Stimulated activated CD4-positive, alpha-beta T cell treated with anti-CD3 and anti-CD28 coated beads, Interleukin-4, amount 100 ng/mL, for 1 hour (primary cell): Measurements from ENCODE around the gene ST3GAL2.
A peak's percentile ranks its signal among the peaks of the same experiment; 100 is the strongest.
"Not testable (repeated sequence)": the region's sequence is repeated elsewhere in the genome, so short reads cannot be mapped to it uniquely, and the experiment has no call there.

Experiments used
- DNase-seq: peaks from one replicate; pipeline ENCODE4 v3.0.0-alpha.2; 2020

ST3GAL2 gene

GRCh38 chr16:70380919-70381603 is 57.8 kb downstream of the ST3GAL2 start:
- peak; percentile 95 for DNase-seq

- DNase-seq, result peak; percentile 79
These were observed 58.5 kb downstream of the ST3GAL2 start for GRCh38 chr16:70380248-70380918.

GRCh38 chr16:70378869-70379493 is 59.9 kb downstream of the ST3GAL2 start:
- no peak for DNase-seq

GRCh38 chr16:70377782-70378181 is 61.1 kb downstream of the ST3GAL2 start:
- DNase-seq, result no peak

GRCh38 chr16:70375636-70376611 is 63.0 kb downstream of the ST3GAL2 start:
- no peak for DNase-seq

- no peak for DNase-seq
These were observed 64.7 kb downstream of the ST3GAL2 start for GRCh38 chr16:70374213-70374612.

GRCh38 chr16:70372921-70373728 is 65.8 kb downstream of the ST3GAL2 start:
- DNase-seq, result no peak

- no peak for DNase-seq
These were observed 68.0 kb downstream of the ST3GAL2 start for GRCh38 chr16:70370924-70371323.

- DNase-seq, result peak; percentile 37
These were observed 68.8 kb downstream of the ST3GAL2 start for GRCh38 chr16:70370145-70370544.

GRCh38 chr16:70364399-70364798 is 74.5 kb downstream of the ST3GAL2 start:
- DNase-seq, result no peak

GRCh38 chr16:70359552-70359951 is 79.3 kb downstream of the ST3GAL2 start:
- DNase-seq, result no peak

GRCh38 chr16:70349783-70350182 is 89.1 kb downstream of the ST3GAL2 start:
- no peak for DNase-seq

- no peak for DNase-seq
These were observed 89.9 kb downstream of the ST3GAL2 start for GRCh38 chr16:70348991-70349390.

GRCh38 chr16:70345840-70346239 is 93.1 kb downstream of the ST3GAL2 start:
- DNase-seq, result no peak

- no peak for DNase-seq
These were observed 96.9 kb downstream of the ST3GAL2 start for GRCh38 chr16:70342016-70342415.

GRCh38 chr16:70341600-70341999 is 97.3 kb downstream of the ST3GAL2 start:
- no peak for DNase-seq

GRCh38 chr16:70337814-70338213 is 101.1 kb downstream of the ST3GAL2 start:
- DNase-seq, result no peak

- DNase-seq, result not testable (repeated sequence)
These were observed 106.2 kb downstream of the ST3GAL2 start for GRCh38 chr16:70332728-70333127.

GRCh38 chr16:70331588-70332358 is 107.1 kb downstream of the ST3GAL2 start:
- DNase-seq, result peak; percentile 10

GRCh38 chr16:70331091-70331490 is 107.8 kb downstream of the ST3GAL2 start:
- DNase-seq, result no peak
